ENCODE data around the gene TMEM63B. TPM values are rescaled to one million over a fixed set of nuclear protein-coding genes. Genes with fewer than 3 reads are reported as not detected.

Gene TMEM63B
- total and polyA plus RNA-seq, 2 of the 8 experiments (the other 6 are each of a cell fraction or from before 2014, with no cell fraction given), result 61.1 to 96.8 TPM

- Histone ChIP-seq H3K56ac (replicated peaks; ENCODE audit: insufficient read length, low read depth, low read length) (no peak overlapping the region), H3K4ac (replicated peaks; ENCODE audit: insufficient read length, low read depth, low read length) (no peak overlapping the region), H4K8ac (ENCODE audit: extremely low read depth, insufficient read depth, low read length) (no peak overlapping the region), H3K27ac (ENCODE audit: low read depth, low read length) (no peak overlapping the region), H2BK5ac (ENCODE audit: low read depth, low read length) (no peak overlapping the region), H3K79me2 (ENCODE audit: control insufficient read depth in 1 of 2, insufficient read depth in 2 of 2, low read length in 2 of 2) (no peaks in the 10 kb centered on the region), H2BK120ac (replicated peaks; ENCODE audit: low read depth, low read length) (no peak overlapping the region), H3K4me3 (ENCODE audit: extremely low read depth in 1 of 4, insufficient read depth in 2 of 4, low read depth in 3 of 4, low read length in 4 of 4) (no peak overlapping the region), H2BK15ac (ENCODE audit: low read length) (no peak overlapping the region), H2AK5ac (ENCODE audit: low read depth, low read length) (no peak overlapping the region), H3K23me2 (ENCODE audit: low read depth, low read length) (no peaks in the 10 kb centered on the region; the same call in 1 of the 2 replicates), H2AFZ (ENCODE audit: low read length) (no peak overlapping the region), H3K9me3 (ENCODE audit: insufficient read depth in 2 of 2, low read depth in 1 of 2, low read length in 1 of 2) (no peaks in the 10 kb centered on the region), H4K5ac (ENCODE audit: insufficient read length, low read depth, low read length) (no peak overlapping the region), H3K4me1 (replicated peaks in 1 of 4; ENCODE audit: control insufficient read depth in 3 of 4, insufficient read depth in 4 of 4, low read length in 3 of 4) (peaks cover 0 to 7% (median 3%) of the 10 kb centered on the region in 4 experiments; a peak in 5 of 7 replicates), H3K4me2 (ENCODE audit: insufficient read depth in 1 of 2, low read depth in 2 of 2, low read length in 2 of 2) (no peak overlapping the region), H3K36me3 (ENCODE audit: control insufficient read depth in 2 of 4, insufficient read depth in 4 of 4, low read length in 3 of 4) (peaks cover 13 to 40% (median 25%) of the 10 kb centered on the region in 4 experiments), H3K14ac (ENCODE audit: insufficient read length) (no peak overlapping the region), H3K9ac (replicated peaks in 1 of 4; ENCODE audit: extremely low read depth in 1 of 4, low read depth in 3 of 4, low read length in 3 of 4) (no peak overlapping the region), H2BK12ac (ENCODE audit: low read depth, low read length) (no peak overlapping the region), H3K18ac (ENCODE audit: extremely low read depth, low read length) (no peak overlapping the region), H3K23ac (ENCODE audit: insufficient read length) (no peak overlapping the region), H2BK20ac (ENCODE audit: low read length) (no peak overlapping the region), H3K27me3 (replicated peaks in 1 of 4; ENCODE audit: control insufficient read depth in 3 of 4, extremely low read depth in 1 of 4, insufficient read depth in 3 of 4, low read length in 3 of 4) (no peaks in the 10 kb centered on the region; a peak in 1 of 7 replicates), H3K79me1 (ENCODE audit: low read depth, low read length) (no peaks in the 10 kb centered on the region; the same call in 1 of the 2 replicates), H4K91ac (replicated peaks; ENCODE audit: insufficient read length, low read length) (no peak overlapping the region), H4K20me1 (replicated peaks in 1 of 2; ENCODE audit: control insufficient read depth in 1 of 2, insufficient read depth in 2 of 2, low read length in 2 of 2) (peaks cover 0 to 2% of the 10 kb centered on the region in 2 experiments)
- ChIA-PET POLR2A (ENCODE audit: partially characterized antibody) (interaction anchor here (0.5 kb wide), 1 partner anchor 138 kb away, joined by 3 read pairs; no protein-coding TSS in a partner anchor), CTCF (ENCODE audit: partially characterized antibody) (no interaction called here)
- 29% methylated on average over 1 of the region's 1 CpG; no CpG with 5 or more reads in 1 of the 2 experiments for WGBS, 2 experiments (ENCODE audit: extremely low coverage in 1 of 2, insufficient coverage in 1 of 2, insufficient read length in 1 of 2, insufficient replicate concordance in 2 of 2, low coverage in 1 of 2, low lambda C conversion rate in 2 of 2, missing lambda C conversion rate in 1 of 2)
- DNase-seq (ENCODE audit: low read depth in 1 of 2, low spot score in 2 of 2), result no peak
- TF ChIP-seq CEBPB (IDR thresholded peaks at IDR 0.05; ENCODE audit: low read depth, low read length), result no peak
- TF ChIP-seq KDM5A (IDR thresholded peaks at IDR 0.05; ENCODE audit: low read length), result no peak
- no peak for TF ChIP-seq YY1 (IDR thresholded peaks at IDR 0.05; ENCODE audit: low read depth, low read length)
- no peak for TF ChIP-seq JUN (IDR thresholded peaks at IDR 0.05; ENCODE audit: low read depth, low read length)
- FAIRE-seq, result no peak
Measured at GRCh38 chr6:44142835-44143234, 15.5 kb downstream of the TMEM63B start.

All from H1 (cell line).